ENCODE measurements around the gene TAS2R60. TPM values are rescaled to one million over a fixed set of nuclear protein-coding genes. Genes with fewer than 3 reads are reported as not detected.

The TAS2R60 gene
- total RNA-seq, 1 experiment from 2014 or later = not detected

GRCh38 chr7:143479055-143479766 lies 36.0 kb downstream of the TAS2R60 start:
- Histone ChIP-seq H3K27ac (ENCODE audit: insufficient read length, low read depth, low read length) (no peak overlapping the region), H4K5ac (ENCODE audit: insufficient read length, low read depth, low read length) (no peak overlapping the region), H3T11ph (ENCODE audit: low read length) (no peak overlapping the region), H2AK5ac (ENCODE audit: insufficient read length, low read length) (no peak overlapping the region), H3K4me1 (ENCODE audit: insufficient read depth, low read length) (no peaks in the 10 kb centered on the region), H3K79me1 (ENCODE audit: insufficient read depth, low read depth, low read length, poor library complexity, severe bottlenecking) (no peaks in the 10 kb centered on the region), H2BK15ac (ENCODE audit: low read depth, low read length) (no peak overlapping the region), H3K4ac (ENCODE audit: low read depth, low read length) (no peak overlapping the region), H3K27me3 (ENCODE audit: insufficient read depth, low read length) (no peaks in the 10 kb centered on the region), H4K91ac (ENCODE audit: insufficient read length, low read depth, low read length) (no peak overlapping the region), H3K9ac (ENCODE audit: extremely low read depth, insufficient read length, low read length) (no peak overlapping the region), H2BK5ac (ENCODE audit: insufficient read length, low read length) (no peak overlapping the region), H3K56ac (ENCODE audit: insufficient read length, low read depth, low read length) (no peak overlapping the region), H3K18ac (ENCODE audit: insufficient read length, low read depth, low read length) (no peak overlapping the region), H4K20me1 (ENCODE audit: control insufficient read depth, insufficient read depth, insufficient read length) (no peaks in the 10 kb centered on the region), H3K9me3 (ENCODE audit: control insufficient read depth, low read depth, low read length) (no peaks in the 10 kb centered on the region), H3K4me2 (ENCODE audit: insufficient read depth, insufficient read length, low read length) (no peak overlapping the region), H3K23ac (ENCODE audit: insufficient read length, low read depth, low read length) (no peak overlapping the region), H4K8ac (replicated peaks; ENCODE audit: insufficient read length, low read depth, low read length) (no peak overlapping the region), H2BK20ac (ENCODE audit: low read depth, low read length, poor library complexity, severe bottlenecking) (no peak overlapping the region), H3K79me2 (ENCODE audit: insufficient read depth, low read length) (no peaks in the 10 kb centered on the region), H3K23me2 (ENCODE audit: insufficient read length, low read depth, low read length, poor library complexity, severe bottlenecking) (no peaks in the 10 kb centered on the region), H2AFZ (ENCODE audit: low read length) (no peak overlapping the region), H3K14ac (ENCODE audit: insufficient read depth, low read length) (no peak overlapping the region), H2BK120ac (ENCODE audit: low read depth, low read length, poor library complexity, severe bottlenecking) (no peak overlapping the region), H2BK12ac (ENCODE audit: insufficient read length, low read depth, low read length) (no peak overlapping the region)
- DNase-seq = no peak
- Mint-ChIP-seq H3K36me3 (ENCODE audit: insufficient read depth in 1 of 3, low read depth in 3 of 3) (no peaks in the 10 kb centered on the region), H3K4me3 (no peak overlapping the region), H3K27ac (no peak overlapping the region), H3K9me3 (no peaks in the 10 kb centered on the region), H3K27me3 (ENCODE audit: low read depth) (no peaks in the 10 kb centered on the region), H3K4me1 (no peaks in the 10 kb centered on the region)
- TF ChIP-seq, protein P1, sequence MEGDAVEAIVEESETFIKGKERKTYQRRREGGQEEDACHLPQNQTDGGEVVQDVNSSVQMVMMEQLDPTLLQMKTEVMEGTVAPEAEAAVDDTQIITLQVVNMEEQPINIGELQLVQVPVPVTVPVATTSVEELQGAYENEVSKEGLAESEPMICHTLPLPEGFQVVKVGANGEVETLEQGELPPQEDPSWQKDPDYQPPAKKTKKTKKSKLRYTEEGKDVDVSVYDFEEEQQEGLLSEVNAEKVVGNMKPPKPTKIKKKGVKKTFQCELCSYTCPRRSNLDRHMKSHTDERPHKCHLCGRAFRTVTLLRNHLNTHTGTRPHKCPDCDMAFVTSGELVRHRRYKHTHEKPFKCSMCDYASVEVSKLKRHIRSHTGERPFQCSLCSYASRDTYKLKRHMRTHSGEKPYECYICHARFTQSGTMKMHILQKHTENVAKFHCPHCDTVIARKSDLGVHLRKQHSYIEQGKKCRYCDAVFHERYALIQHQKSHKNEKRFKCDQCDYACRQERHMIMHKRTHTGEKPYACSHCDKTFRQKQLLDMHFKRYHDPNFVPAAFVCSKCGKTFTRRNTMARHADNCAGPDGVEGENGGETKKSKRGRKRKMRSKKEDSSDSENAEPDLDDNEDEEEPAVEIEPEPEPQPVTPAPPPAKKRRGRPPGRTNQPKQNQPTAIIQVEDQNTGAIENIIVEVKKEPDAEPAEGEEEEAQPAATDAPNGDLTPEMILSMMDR (conservative IDR thresholded peaks at IDR 0.05) = no peak
- no CpG with 5 or more reads among the region's 10 CpGs for WGBS (ENCODE audit: extremely low coverage, insufficient read length, low lambda C conversion rate)
